DMS 273 treated with DMSO at 0.1 percent for 48 hours (cell line): ENCODE results near the gene HMX1.

Source experiments
- DNase-seq: peaks from one replicate; lab custom pipeline; 2025; lab: John Stamatoyannopoulos, UW

Gene HMX1

GRCh38 chr4:8892556-8893226 is 21.1 kb upstream of the HMX1 start:
- no peak for DNase-seq

DNA sequence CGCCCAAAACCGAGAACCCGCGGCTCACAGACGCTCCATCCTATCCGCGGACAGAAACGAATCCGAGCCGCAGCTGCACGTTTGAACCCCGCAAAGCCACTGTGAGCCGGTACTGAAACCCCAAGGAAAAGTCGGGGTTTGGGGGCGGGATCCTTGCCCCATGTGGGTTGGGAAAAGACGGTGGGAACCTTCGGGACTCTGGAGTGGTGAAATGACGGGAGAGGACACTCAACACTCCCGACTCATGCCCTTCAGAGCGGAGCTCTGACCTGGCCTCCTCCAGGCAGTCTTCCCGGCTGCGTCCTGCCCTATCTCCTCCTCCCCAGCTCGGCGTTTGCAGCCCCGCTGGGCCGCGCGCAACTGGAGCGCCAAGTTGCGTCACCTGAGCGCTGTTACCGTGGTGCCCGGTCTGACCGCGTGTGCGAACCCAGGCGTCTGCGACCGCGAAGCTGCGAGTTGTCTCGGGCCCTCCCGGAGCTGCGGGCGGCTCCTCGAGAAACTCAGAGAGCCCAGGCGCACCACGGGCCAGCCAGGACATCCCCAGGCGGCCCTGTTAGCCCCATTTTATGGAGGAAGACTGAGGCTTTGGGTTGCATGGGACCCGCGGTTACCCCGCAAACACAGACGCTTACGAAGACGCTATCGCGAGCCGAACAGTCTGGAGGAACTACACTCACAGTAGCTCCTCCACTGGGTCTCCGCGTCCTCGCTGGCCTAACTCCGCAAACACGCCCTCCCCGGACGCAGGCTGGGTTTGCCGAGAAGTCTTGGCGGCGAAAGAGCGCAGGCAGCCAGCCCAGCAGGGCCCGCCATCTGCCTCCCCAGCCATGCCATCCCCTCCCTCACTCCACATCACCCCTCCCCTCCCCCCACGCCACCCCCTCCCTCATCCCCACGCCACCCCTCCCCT is 20.3 kb upstream of the HMX1 start:
- DNase-seq, result no peak

DNA sequence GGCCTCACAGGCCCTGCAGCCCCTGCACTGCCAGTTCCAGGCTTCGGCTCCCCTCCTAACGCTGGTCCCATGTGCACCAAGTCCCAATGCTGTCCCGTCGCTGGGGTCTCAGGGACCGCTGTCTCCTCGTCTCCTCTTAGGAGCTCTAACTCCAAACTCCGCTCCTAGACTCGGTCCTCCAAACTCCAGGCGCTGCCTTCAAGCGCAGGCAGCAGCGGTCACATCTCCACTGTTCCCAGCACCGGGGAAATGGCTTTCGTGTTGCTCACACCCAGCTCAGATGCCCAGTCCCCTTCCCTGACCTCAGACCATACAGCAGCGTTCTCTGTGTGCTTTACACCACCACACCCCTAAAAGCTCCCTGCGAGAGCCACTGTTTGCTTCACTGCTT is 19.6 kb upstream of the HMX1 start:
- no peak for DNase-seq

DNA sequence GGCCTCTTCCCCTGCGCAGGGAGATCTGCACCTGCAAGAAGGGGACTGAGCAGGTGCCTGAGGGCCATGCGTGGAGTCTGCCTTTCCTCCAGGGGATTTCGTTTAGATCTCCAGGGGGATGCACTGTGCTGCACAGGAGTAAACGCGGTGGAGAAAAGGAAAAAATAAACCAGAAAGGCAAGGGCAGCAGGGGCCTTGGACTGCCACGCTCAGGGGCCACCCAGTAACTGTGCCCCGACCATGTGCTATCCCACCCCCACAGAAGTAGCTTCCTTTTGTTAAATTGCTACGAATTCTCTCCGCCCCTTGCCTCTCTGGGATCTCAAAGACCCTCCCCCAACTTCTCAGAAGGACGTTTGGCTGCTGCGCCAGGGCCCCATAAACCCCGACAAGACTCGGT is 17.2 kb upstream of the HMX1 start:
- no peak for DNase-seq

DNA sequence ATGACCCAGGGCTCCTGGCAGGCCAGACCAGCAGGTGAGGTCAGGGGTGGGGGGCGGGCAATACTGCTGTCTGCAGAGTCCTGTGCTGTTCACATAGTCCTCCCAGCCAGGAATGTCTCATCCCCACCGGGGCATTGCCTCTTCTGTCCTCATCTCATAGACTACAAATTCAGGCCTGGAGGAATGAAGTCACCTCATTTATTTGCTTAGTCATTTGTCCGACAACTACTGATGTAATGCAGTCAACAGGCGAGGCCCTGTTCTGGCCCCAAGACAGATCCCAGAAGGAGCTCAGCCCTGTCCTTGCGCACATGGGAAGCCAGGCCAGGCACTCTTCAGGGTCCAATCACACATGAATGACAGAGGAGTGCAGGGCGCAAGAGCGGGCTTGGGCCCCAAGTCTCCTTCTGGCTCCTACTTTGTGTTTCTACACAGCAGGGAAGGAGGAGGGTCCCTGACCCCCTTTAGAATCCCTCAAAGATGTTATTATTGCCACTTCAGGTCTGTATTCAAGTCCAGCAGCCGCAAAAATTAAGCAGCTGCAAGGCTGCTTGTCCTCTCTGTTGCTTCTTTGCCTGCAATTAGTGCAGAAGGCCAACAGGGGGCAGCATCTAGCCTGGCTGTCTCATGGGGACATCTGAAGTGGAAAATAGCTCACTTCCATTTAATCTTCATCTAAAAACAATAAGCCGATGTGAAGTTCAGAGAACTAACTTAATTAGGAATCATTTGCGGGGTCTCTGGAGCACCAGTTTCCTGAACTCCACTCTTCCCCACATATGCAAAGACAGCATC is 15.2 kb upstream of the HMX1 start:
- DNase-seq, result no peak

DNA sequence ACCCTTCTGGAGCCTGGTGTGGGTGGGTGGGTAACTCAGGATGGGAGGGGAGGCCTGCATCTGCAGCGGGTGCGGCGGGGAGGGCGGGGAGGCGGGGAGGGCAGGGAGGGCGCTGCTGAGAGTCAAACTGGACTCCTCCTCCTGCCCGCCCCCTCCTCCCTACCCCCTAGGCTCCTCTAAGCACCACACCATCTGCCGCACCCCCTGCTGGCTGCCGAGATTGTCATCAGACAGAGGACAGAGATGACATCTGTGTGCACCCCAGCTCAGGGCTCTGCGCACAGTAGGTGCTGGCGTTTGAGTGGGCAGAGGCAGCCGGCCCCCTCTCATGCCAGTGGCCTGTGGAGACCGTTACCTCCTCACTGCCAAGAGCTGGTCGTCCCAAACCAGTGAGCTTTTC is 10.6 kb upstream of the HMX1 start:
- DNase-seq, result no peak

DNA sequence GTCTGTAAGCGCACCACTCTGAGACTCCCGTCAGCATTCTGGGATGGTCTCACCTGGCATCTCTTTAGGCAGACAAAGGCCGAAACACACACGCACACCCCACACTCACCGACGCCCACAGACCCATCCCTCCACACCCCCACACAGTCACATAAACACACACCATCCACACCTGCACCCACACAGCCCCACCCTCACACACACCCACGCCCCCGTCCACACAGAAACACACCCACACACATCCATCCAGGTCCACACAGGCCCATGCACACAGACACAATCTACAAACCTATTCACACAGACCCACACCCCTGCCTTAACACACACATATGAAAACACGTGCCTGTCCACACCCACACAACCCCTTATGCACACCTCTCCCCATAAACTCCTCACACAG is 9.2 kb upstream of the HMX1 start:
- no peak for DNase-seq

DNA sequence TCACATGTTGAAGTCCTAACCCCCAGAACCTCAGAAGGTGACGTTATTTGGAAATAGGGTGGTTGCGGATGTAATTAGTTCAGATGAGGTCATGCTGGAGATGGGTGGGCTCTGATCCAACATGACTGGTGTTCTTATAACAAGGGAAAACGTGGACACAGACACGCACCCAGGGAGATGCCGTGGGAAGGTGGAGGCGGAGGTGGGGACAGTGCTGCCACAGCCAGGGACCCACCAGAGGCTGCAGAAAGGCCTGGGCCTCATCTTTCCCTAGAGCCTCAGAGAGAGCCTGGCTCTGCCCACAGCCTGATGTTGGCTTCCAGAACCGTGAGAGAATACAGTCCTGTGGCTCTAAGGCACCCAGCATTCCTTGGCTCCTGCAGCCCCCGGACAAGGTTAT is 7.9 kb upstream of the HMX1 start:
- no peak for DNase-seq

DNA sequence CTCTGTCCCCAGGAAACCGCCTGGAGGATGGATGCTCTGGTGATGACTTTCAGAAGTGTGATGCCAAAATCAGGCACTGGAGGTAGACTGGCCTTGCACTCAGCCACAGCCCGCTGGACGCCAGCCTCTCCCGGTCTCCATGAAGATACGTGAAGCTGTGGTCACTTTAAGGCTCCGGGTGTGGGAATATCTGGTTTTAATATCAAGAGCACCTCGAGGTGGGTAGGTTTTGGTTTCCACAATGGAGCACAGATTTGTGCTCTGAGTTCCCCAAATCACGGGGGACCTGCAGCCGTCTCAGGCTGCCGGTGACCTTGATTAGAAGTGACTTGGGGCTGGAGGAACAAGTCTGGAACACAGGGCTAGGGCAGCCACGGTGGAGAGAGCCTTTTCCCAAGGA is 6.8 kb upstream of the HMX1 start:
- no peak for DNase-seq

GRCh38 chr4:8877780-8878040 is 6.1 kb upstream of the HMX1 start:
- no peak for DNase-seq

- no peak for DNase-seq
Measured at GRCh38 chr4:8876982-8877779, 5.5 kb upstream of the HMX1 start.

DNA sequence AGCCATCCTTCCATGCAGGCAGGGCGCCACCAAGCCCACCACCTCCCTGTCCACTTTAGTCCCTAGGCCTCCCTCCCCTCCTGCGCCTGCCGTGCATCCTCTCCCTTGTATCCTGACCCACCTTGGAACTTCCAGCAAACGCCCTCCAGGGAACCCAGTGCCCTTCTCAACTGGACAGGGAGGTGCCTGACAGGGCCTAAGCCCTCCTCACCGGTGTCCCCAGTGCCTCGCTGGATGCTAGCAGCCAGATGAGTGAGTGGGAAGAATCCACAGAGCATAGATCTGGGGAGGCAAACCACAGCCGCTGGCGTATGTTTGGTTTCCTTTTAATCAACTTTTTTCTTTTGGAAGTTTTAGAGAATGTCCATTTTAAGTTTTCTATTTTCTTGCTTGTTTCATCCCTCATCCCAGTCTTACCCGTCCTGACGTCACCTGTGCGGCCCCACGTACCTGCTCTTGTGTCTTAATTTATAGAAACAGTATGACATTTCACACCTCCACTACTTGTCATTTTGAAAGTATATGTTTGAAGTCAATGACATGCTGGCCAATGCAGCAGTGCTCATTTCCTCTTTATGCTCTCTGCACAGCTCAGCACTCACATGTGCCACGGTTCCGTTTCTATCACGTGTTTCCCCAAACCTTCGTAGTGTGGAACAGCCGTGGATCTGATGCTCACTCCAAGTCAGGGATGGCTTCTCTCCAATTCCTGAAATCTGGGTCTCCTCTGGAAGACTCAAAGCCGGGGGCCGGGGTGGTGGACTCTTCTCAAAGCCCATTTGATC is 3.4 kb upstream of the HMX1 start:
- no peak for DNase-seq

DNA sequence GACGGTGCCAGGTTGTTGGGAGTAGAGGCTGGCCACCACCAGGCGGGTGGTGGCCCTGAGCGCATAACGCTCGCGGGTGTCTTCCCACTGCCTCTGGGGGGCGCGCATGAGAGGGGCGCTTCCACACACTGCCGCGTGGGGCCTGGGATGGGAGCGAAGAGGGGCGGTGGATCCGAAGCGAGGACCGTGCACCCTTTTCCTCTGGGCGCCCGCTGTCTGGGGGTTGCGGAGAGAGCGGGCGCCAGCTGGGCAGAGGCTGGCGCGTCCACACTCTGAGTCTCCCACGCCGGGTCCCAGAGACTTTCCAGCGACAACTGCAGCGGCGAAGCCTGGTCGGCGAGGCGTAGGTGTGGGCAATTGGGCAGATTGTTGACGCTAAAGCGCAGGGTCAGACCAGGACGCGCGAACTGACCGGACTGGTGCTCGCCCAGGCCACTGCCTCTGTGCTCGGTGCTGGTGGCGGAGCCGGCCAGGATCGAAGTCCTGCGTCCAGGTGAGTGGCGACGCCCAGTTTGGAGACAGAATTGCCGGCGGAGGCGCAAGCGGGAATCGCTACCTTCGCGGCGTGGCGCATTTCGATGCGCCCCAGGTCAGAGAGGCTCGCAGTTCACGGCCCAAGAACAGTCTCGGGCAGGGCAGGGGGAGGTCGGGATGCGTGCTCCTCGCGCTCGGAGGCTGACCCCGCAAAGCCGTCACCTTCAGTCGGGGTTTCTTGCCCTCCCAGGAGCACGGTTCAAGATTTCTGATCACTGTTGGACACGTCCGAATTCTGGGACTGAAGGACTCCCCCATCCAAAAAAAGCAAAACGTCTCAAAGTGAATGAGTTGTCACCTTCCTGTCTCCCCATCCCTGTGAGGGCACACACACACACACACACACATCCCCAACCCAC is 2.6 kb upstream of the HMX1 start:
- DNase-seq, result no peak

DNA sequence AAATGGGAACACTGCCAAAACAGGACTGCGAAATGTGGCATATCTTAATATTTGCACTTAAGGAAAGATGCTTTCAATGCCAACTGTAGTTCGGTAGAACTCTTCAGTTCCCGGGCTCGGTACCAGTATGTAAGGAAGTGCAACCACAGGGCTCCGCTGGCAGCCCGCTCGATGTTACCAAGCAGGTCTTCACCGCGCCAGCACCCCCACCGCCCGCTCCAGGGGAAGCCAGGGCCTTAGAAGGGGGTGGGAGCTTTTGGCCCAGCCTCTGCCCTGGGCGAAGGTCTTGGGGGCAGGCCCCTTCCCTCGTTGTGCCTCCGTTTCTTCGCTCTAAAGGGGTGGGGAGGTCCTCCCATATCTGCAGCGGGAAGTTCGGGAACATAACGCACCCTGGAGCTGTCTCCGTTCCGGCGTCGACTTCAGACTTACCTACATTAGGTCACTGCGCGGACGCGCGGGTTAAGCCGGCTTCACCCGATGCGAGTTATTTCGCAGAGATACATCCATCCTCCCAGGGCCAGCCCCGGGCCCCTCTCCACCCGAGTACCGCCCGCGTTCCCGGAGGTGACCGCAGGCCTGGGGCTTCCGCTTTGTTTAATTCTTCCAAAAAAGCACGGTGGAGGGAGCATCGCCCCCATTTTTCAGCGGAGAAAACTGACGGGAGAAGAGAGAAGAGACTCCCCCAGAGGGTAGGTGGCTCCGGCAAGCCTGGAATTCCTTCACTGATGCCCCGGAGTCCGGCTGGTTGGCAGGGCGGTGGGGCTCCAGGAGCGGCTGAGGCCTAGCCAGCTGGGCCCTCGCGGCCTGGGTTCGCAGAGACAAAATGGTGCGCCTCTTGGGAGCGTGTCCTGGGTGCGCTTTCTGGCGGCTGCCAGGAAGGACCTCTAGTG is 1.0 kb upstream of the HMX1 start:
- DNase-seq, result no peak

DNA sequence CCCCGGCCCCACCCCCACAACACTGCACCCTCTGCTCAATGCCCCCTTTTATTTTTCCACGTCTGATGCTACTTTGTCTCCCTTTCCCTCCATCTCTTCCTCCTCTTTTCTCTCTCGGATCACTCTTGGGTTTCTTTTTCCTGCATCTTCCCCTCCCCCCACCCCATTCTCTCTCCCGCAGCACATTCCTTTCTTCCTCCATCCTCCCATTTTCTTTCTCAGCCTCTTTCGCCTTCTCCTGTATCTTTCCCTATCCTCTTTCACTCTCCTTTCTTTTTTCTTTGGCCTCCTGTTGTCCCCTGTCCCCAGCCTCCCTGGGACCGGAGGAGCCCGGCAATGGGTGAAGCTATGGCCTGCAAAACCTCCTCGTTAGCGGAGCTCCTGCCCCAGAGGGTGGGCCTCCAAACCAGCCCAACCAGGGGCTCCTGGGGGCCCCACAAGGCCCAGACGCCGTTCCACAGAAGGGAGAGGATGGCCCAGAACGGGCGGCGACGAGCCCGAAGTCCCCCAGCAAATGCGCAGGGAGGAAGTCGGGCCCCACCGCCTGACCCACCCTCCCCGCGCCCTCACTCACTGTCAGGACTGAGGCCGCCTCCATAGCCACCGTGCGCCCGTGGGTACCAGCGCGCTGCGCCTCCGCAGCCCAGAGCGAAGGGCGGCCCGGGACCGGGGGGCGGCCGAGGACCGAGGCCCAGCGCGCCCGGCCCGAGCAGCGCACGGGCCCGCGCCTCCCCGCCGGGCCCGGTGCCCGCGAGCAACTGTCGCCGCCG is 807 bp downstream of the HMX1 start:
- DNase-seq, result no peak

DNA sequence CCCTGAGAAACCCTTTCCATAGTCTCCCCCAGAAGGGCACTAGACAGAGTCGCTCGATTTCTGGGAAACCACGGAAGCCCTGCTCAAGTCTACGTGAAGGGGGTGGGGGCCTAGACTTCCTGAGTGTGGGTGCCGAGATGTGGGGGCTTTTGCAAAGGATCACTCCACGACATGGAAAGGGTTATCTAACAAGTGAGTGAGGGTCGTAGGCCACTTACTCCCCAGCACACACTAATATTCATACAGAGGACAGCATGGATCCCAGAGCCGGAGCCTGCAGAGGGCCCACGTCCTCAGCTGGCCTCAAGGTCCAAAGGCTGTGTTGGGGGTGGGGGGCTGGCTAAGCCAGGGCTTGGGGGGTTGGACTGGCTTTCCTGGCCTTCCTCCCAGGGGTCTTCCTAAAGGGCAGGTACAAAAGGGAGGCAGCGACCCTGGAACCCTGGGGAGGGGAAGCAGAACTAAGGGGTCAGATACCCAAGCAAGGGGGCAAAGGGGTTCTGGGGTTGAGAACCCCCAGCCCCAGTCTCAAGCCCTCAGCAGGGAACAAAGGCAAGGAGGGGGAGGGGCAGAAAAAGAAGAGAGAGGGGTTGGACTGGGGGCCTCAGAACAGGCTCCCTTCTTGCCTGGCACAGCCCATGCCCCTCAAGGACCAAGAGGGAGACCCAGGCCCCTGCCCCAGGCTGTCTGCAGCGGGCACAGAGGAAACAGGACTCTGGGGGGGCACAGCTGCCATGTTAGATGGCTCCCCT is 1.6 kb downstream of the HMX1 start:
- DNase-seq, result no peak

GRCh38 chr4:8869002-8869897 is 2.4 kb downstream of the HMX1 start:
- no peak for DNase-seq
